Hematopoietic multipotent progenitor cell treated with erythropoietin and hydrocortisone succinate and interleukin-3 and kit ligand, for 8 days (in vitro differentiated cells): ENCODE results near the gene DENND5A.
A peak's percentile ranks its signal among the peaks of the same experiment; 100 is the strongest.
"Not testable (repeated sequence)": the region's sequence is repeated elsewhere in the genome, so short reads cannot be mapped to it uniquely, and the experiment has no call there.

Source experiments
- DNase-seq: peaks from one replicate; pipeline ENCODE4 v3.0.0-alpha.2; 2015

Gene DENND5A

GRCh38 chr11:9210224-9210921 lies 54.8 kb downstream of the DENND5A start:
- no peak for DNase-seq

GRCh38 chr11:9209604-9210003 lies 55.5 kb downstream of the DENND5A start:
- not testable (repeated sequence) for DNase-seq

GRCh38 chr11:9208726-9209501 lies 56.2 kb downstream of the DENND5A start:
- DNase-seq, result no peak

- no peak for DNase-seq
Observed at GRCh38 chr11:9207229-9207628, 57.9 kb downstream of the DENND5A start.

- no peak for DNase-seq
Observed at GRCh38 chr11:9206496-9206895, 58.7 kb downstream of the DENND5A start.

- DNase-seq, result peak; percentile 12
Observed at GRCh38 chr11:9203691-9204311, 61.3 kb downstream of the DENND5A start.

GRCh38 chr11:9201372-9202162 lies 63.6 kb downstream of the DENND5A start:
- DNase-seq, result no peak

- no peak for DNase-seq
Observed at GRCh38 chr11:9200471-9200870, 64.7 kb downstream of the DENND5A start.

- no peak for DNase-seq
Observed at GRCh38 chr11:9193316-9193715, 71.8 kb downstream of the DENND5A start.

GRCh38 chr11:9192561-9192960 lies 72.6 kb downstream of the DENND5A start:
- DNase-seq, result no peak

- DNase-seq, result not testable (repeated sequence)
Observed at GRCh38 chr11:9190326-9191016, 74.7 kb downstream of the DENND5A start.

GRCh38 chr11:9188860-9189259 lies 76.3 kb downstream of the DENND5A start:
- DNase-seq, result not testable (repeated sequence)

GRCh38 chr11:9187616-9188015 lies 77.5 kb downstream of the DENND5A start:
- DNase-seq, result no peak

- DNase-seq, result no peak
Observed at GRCh38 chr11:9184516-9184915, 80.6 kb downstream of the DENND5A start.

GRCh38 chr11:9182180-9182871 lies 82.8 kb downstream of the DENND5A start:
- DNase-seq, result no peak

GRCh38 chr11:9180784-9181183 lies 84.4 kb downstream of the DENND5A start:
- DNase-seq, result no peak

- no peak for DNase-seq
Observed at GRCh38 chr11:9179141-9179540, 86.0 kb downstream of the DENND5A start.

- DNase-seq, result no peak
Observed at GRCh38 chr11:9178716-9179115, 86.4 kb downstream of the DENND5A start.

- no peak for DNase-seq
Observed at GRCh38 chr11:9177438-9178091, 87.6 kb downstream of the DENND5A start.

GRCh38 chr11:9176550-9176949 lies 88.6 kb downstream of the DENND5A start:
- no peak for DNase-seq

GRCh38 chr11:9176136-9176535 lies 89.0 kb downstream of the DENND5A start:
- DNase-seq, result no peak
